ENCODE measurements around the gene AKAP13.

DNA sequence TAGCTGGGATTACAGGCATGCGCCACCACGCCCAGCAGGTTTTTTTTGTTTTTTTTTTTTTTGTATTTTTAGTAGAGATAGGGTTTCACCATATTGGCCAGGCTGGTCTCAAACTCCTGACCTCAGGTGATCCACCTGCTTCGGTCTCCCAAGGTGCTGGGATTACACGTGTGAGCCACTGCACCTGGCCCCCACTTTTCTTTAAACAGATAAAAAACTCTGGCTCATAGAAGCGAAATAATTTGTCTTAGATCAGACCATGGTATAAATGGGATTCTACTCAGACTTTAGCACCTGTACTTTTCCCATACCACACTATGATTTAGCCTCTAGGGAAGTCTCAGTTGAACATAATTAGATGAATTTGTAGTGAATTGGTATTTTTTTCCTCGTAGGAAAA, 182.4 kb downstream of the AKAP13 start:
- TF ChIP-seq, protein P1, sequence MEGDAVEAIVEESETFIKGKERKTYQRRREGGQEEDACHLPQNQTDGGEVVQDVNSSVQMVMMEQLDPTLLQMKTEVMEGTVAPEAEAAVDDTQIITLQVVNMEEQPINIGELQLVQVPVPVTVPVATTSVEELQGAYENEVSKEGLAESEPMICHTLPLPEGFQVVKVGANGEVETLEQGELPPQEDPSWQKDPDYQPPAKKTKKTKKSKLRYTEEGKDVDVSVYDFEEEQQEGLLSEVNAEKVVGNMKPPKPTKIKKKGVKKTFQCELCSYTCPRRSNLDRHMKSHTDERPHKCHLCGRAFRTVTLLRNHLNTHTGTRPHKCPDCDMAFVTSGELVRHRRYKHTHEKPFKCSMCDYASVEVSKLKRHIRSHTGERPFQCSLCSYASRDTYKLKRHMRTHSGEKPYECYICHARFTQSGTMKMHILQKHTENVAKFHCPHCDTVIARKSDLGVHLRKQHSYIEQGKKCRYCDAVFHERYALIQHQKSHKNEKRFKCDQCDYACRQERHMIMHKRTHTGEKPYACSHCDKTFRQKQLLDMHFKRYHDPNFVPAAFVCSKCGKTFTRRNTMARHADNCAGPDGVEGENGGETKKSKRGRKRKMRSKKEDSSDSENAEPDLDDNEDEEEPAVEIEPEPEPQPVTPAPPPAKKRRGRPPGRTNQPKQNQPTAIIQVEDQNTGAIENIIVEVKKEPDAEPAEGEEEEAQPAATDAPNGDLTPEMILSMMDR (IDR thresholded peaks at IDR 0.05), result no peak
- no peak for TF ChIP-seq POLR2A (IDR thresholded peaks at IDR 0.05)

Data from esophagus squamous epithelium (tissue), 4 donors.